Duodenal mucosa (tissue), 2 donors: ENCODE results near the gene FAM32A.

Source experiments
- H3K27ac ChIP-seq: one replicate; pipeline ENCODE4 v1.7.0; 2013; ENCODE audit warnings: low read depth, low read length
- H3K27me3 ChIP-seq, 2 donors: one replicate each; pipeline ENCODE4 v1.7.0; 2013; ENCODE audit warnings: low read length in 2 of 2, control low read depth in 1 of 2; ENCODE audit not compliant: insufficient read depth in 2 of 2, control insufficient read depth in 1 of 2
- H3K36me3 ChIP-seq, 2 donors: one replicate each; pipeline ENCODE4 v1.7.0; 2013; ENCODE audit warnings: low read length in 2 of 2, control low read depth in 1 of 2; ENCODE audit not compliant: insufficient read depth in 2 of 2, control insufficient read depth in 1 of 2
- H3K4me1 ChIP-seq, 2 donors: one replicate each; pipeline ENCODE4 v1.7.0; 2013; ENCODE audit warnings: low read length in 2 of 2, control low read depth in 1 of 2; ENCODE audit not compliant: insufficient read depth in 2 of 2, control insufficient read depth in 1 of 2
- H3K4me3 ChIP-seq, 2 donors: one replicate each; pipeline ENCODE4 v1.7.0; 2013; ENCODE audit warnings: low read length in 2 of 2, low read depth in 1 of 2
- H3K9ac ChIP-seq, 2 donors: one replicate each; pipeline ENCODE4 v1.7.0; 2013; ENCODE audit warnings: low read length in 2 of 2, low read depth in 1 of 2
- H3K9me3 ChIP-seq, 2 donors: one replicate each; pipeline ENCODE4 v1.7.0; 2013; ENCODE audit warnings: low read length in 2 of 2, control low read depth in 1 of 2; ENCODE audit not compliant: control insufficient read depth in 1 of 2

FAM32A gene

GRCh38 chr19:16188521-16188920 is 3.3 kb downstream of the FAM32A start:
- H3K9me3 ChIP-seq, result no peaks in the 10 kb centered on the region
- H3K4me1 ChIP-seq, result peaks cover 9 to 16% of the 10 kb centered on the region in 2 donors

GRCh38 chr19:16190198-16190597 is 5.0 kb downstream of the FAM32A start:
- peaks cover 9 to 14% of the 10 kb centered on the region in 2 donors for H3K4me1 ChIP-seq
- H3K27me3 ChIP-seq, result no peaks in the 10 kb centered on the region
- H3K9me3 ChIP-seq, result no peaks in the 10 kb centered on the region
- peaks cover 38 to 51% of the 10 kb centered on the region in 2 donors for H3K36me3 ChIP-seq
- no peak overlapping the region for H3K27ac ChIP-seq
- H3K9ac ChIP-seq, result no peak overlapping the region
- no peak overlapping the region for H3K4me3 ChIP-seq

More at GRCh38 chr19:16188521-16188920, 3.3 kb downstream of the FAM32A start:
- H3K27me3 ChIP-seq, result no peaks in the 10 kb centered on the region
- peaks cover 38 to 50% of the 10 kb centered on the region in 2 donors for H3K36me3 ChIP-seq
- H3K27ac ChIP-seq, result no peak overlapping the region
- H3K9ac ChIP-seq, result no peak overlapping the region
- no peak overlapping the region for H3K4me3 ChIP-seq

GRCh38 chr19:16190736-16191135 is 5.5 kb downstream of the FAM32A start:
- Histone ChIP-seq H3K27me3 (no peaks in the 10 kb centered on the region), H3K4me3 (no peak overlapping the region), H3K9ac (no peak overlapping the region), H3K4me1 (peaks cover 9 to 15% of the 10 kb centered on the region in 2 donors), H3K9me3 (no peaks in the 10 kb centered on the region), H3K27ac (no peak overlapping the region), H3K36me3 (peaks cover 38 to 51% of the 10 kb centered on the region in 2 donors)

- H3K36me3 ChIP-seq, result peaks cover 38 to 51% of the 10 kb centered on the region in 2 donors
These were observed 6.2 kb downstream of the FAM32A start for GRCh38 chr19:16191216-16191908.

GRCh38 chr19:16193466-16193865 is 8.3 kb downstream of the FAM32A start:
- Histone ChIP-seq H3K27ac (no peak overlapping the region), H3K27me3 (no peaks in the 10 kb centered on the region), H3K4me1 (peaks cover 13 to 15% of the 10 kb centered on the region in 2 donors), H3K4me3 (no peak overlapping the region), H3K36me3 (peaks cover 30 to 39% of the 10 kb centered on the region in 2 donors), H3K9ac (no peak overlapping the region), H3K9me3 (no peaks in the 10 kb centered on the region)

More at GRCh38 chr19:16191216-16191908, 6.2 kb downstream of the FAM32A start:
- H3K4me1 ChIP-seq, result peaks cover 9 to 10% of the 10 kb centered on the region in 2 donors
- H3K9ac ChIP-seq, result no peak overlapping the region
- no peaks in the 10 kb centered on the region for H3K27me3 ChIP-seq
- H3K27ac ChIP-seq, result no peak overlapping the region
- H3K4me3 ChIP-seq, result no peak overlapping the region
- H3K9me3 ChIP-seq, result no peaks in the 10 kb centered on the region

- H3K36me3 ChIP-seq, result peaks cover 5 to 12% of the 10 kb centered on the region in 2 donors
- H3K9me3 ChIP-seq, result no peaks in the 10 kb centered on the region
- H3K4me1 ChIP-seq, result peaks cover 40 to 42% of the 10 kb centered on the region in 2 donors
- H3K27me3 ChIP-seq, result no peaks in the 10 kb centered on the region
- peak overlapping the region; percentile 81 to 90 for H3K4me3 ChIP-seq
- peak overlapping the region; percentile 90 for H3K27ac ChIP-seq
- peak overlapping the region; percentile 63 to 87 for H3K9ac ChIP-seq
These were observed 12.0 kb downstream of the FAM32A start for GRCh38 chr19:16197188-16197621.

GRCh38 chr19:16197622-16198369 is 12.6 kb downstream of the FAM32A start, which contains the start of gene AP1M1:
Gene AP1M1 (plus strand): TSS chr19:16197911. CDS start chr19:16198027, 116 bp downstream.
- Histone ChIP-seq H3K27ac (peak within 1 kb of the TSS; percentile 90), H3K27me3 (no peaks in the 10 kb centered on the region), H3K4me1 (peaks cover 40 to 42% of the 10 kb centered on the region in 2 donors), H3K4me3 (peak within 1 kb of the TSS; percentile 81 to 90), H3K9me3 (no peaks in the 10 kb centered on the region), H3K9ac (peak within 1 kb of the TSS; percentile 63 to 87), H3K36me3 (peaks cover 4 to 18% of the 10 kb centered on the region in 2 donors)

GRCh38 chr19:16198370-16198651 is 13.1 kb downstream of the FAM32A start:
- peak overlapping the region; percentile 63 to 87 for H3K9ac ChIP-seq
- H3K27me3 ChIP-seq, result no peaks in the 10 kb centered on the region
- peaks cover 9 to 22% of the 10 kb centered on the region in 2 donors for H3K36me3 ChIP-seq
- peak overlapping the region; percentile 90 for H3K27ac ChIP-seq
- H3K9me3 ChIP-seq, result no peaks in the 10 kb centered on the region
- H3K4me3 ChIP-seq, result peak overlapping the region; percentile 81 to 90
- peaks cover 40 to 42% of the 10 kb centered on the region in 2 donors for H3K4me1 ChIP-seq

GRCh38 chr19:16199275-16199932 is 14.2 kb downstream of the FAM32A start:
- Histone ChIP-seq H3K9ac (peak overlapping the region in 1 of 2 donors; percentile 87), H3K9me3 (no peaks in the 10 kb centered on the region), H3K36me3 (peaks cover 19 to 28% of the 10 kb centered on the region in 2 donors), H3K4me1 (peaks cover 40 to 42% of the 10 kb centered on the region in 2 donors), H3K4me3 (peak overlapping the region; percentile 81 to 90), H3K27me3 (no peaks in the 10 kb centered on the region), H3K27ac (peak overlapping the region; percentile 33)
